KG1 (cell line): Measurements from ENCODE around the gene ARID5B.

ENCODE experiments used
- DNase-seq: peaks from one replicate; lab custom pipeline; 2025; lab: John Stamatoyannopoulos, UW

Gene ARID5B

GRCh38 chr10:62103857-62104256, 202.4 kb downstream of the ARID5B start:
- DNase-seq, result no peak

- DNase-seq, result no peak
These were observed 205.5 kb downstream of the ARID5B start for GRCh38 chr10:62106929-62107519.

DNA sequence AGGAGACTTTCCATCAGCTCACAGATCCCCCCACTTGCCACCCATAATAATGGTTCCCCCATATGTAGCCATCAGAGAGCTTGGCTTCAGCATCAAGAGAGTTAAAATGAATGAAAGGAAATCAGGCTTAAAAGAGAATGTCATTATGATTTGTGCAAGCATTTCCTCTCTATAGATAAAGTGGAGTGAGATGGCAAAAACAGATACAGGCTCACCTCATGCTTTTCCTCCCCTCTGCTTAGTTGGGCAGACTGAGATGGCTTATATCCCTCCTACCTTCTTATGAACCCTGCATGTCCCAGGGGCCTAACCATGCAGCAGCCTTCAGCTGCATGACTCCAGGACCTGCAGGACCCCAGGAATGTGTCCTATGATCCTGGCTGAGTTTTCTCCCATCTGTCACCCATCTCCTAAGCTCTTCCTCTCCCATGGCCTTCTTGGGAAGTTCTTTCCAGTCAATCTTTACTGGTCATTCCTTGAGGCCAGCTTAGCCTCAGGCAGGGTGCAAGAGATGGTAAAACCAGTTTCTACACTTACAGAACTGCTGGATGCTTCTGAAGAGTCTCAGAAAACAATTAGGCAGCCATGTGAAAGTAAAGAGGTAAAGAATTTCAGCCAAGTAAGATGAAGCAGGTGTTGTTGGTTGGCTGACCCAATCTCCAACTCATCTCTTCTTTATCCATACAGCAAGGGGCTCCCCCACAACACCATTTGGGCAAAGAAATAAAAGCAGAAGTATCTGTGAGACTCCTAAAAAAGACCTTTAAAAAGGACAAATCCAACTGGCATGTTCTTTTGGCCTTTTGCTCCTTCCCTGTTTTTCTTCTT, 207.5 kb downstream of the ARID5B start:
- peak; percentile 51 for DNase-seq

DNA sequence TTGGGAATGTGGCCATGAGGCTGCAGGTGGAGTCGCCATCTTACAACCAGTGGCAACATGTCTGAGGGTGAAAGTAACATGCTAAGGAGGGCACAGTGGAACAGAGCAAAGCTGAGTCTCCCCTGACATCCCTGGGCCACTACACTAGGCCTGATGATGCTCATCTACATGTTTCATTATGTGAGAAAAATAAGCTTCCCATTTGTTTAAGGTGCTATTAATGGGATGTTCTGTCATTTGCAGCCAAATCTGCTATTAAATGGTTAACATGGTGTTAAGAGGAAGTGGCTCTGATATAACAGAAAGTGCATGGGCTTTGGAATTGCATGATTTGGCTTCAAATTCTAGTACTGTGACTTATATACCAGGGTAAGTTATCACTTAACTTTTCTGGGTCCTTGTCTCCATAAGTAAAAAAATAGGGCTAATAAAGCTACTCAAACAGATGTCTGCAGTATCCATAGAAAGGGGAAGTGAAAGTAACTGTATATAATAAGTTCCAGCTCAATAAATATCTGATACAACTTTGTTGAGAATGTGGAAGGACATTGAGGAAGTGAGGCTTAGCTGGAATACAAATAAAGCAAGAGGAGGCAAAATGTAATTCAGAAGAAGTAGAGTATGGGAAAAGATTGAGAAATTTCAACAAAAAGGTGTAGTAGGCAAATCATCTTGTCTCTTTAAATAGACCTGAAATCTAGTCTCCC, 208.2 kb downstream of the ARID5B start:
- DNase-seq, result peak; percentile 49

DNA sequence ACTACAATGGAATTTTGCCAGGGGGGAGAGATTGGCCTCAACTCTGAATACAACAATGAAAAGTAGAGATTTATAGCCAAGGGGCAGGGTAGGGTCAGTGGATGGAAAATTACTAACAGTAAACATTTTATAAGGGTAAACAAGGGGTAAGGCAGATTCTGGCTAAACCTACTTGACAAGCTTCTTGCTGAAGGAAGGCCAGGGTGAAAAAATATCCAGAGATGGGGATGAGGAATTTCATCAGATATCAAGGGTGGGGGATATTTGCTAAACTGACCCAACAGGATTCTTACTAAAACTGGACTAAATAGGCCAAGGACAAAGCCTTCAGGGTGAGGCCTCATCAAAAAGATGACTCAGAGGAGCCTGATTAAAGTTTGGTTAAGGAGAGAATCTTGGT, 210.8 kb downstream of the ARID5B start:
- DNase-seq, result no peak

DNA sequence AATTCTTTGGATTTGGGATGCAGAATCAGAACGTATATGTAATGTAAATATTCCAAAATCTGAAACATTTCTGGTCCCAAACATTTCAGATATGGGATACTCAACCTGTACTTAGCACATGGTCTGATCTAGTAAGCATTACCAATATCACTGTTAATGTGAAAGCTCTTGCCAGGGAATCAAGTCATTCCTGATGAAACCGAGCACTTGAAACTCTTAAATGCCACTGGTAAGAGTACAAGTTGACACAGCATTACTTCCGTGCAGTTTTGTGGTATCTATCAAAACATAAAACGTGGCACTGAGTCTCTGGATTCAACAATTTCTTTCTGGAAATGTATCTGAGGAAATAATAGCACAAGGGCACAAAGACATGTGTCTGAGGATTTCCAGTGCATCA, 211.5 kb downstream of the ARID5B start:
- DNase-seq, result no peak

DNA sequence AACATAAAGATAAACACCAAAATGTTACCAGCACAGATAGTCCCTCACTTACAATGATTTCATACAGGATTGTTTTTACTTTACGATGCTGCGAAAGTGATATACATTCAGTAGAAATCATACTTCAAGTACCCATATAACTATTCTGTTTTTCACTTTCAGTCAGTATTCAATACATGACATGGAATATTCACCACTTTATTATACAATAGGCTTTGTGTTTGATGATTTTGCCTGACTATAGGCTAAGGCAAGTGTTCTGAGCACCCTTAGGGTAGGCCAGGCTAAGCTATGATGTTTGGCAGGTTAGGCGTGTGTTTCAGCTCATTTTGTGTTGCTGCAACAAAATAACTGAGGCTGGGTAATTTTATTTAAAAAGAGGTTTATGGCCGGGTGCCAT, 212.2 kb downstream of the ARID5B start:
- DNase-seq, result no peak

DNA sequence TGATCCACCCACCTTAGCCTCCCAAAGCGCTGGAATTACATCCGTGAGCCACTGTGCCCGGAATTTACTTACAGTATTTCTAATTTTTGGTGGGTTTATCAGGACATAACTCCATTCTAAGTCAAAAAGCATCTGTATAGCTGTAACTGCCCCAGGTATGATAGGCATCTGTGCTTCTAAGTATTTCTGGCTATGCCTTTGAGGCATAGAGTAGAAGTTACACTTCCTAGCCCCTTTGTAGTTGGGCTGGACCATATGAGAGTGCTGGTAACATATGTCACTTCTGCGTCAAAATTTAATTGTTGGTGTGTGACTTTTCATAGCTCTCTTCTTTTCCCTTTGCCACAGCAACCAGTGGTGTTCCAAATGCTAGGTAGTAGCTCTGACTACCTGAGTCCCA, 213.8 kb downstream of the ARID5B start:
- DNase-seq, result no peak

- DNase-seq, result no peak
These were observed 214.3 kb downstream of the ARID5B start for GRCh38 chr10:62115842-62116241.

GRCh38 chr10:62116896-62117295, 215.4 kb downstream of the ARID5B start:
- no peak for DNase-seq

DNA sequence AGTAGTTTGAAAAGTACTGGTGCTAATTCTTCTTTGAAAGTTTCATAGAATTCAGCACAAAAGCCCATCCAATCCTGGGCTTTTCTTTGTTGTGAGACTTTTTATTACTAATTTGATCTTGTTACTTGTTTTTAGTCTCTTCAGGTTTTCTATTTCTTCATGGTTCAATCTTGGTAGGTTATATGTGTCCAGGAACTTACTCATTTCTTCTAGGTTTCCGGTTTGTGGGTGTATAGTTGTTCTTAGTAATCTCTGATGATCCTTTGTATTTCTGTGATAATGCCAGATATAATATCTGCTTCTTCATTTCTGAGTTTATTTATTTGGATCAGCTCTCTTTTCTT, 219.7 kb downstream of the ARID5B start:
- DNase-seq, result no peak

GRCh38 chr10:62127975-62128374, 226.5 kb downstream of the ARID5B start:
- no peak for DNase-seq

DNA sequence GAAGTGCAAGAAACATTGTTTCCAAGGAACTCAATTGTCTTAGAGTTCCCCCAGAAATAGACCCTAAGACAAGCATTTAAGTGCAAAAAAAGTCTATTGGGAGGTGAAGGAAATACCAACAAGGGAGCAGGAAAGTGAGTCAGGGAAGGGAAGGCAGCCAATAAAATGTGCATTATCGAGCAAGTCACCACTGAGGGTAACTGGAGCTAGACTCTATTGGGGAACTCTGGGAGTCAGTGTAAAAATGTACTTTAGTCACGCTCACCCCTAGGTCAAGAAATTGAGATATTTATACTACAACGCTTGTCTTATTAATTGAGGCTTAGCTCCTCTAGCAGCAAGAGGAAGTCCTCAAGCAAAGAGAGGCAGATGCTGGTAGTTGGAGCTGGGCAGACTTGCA, 229.4 kb downstream of the ARID5B start:
- no peak for DNase-seq

- no peak for DNase-seq
These were observed 230.2 kb downstream of the ARID5B start for GRCh38 chr10:62131724-62132123.

DNA sequence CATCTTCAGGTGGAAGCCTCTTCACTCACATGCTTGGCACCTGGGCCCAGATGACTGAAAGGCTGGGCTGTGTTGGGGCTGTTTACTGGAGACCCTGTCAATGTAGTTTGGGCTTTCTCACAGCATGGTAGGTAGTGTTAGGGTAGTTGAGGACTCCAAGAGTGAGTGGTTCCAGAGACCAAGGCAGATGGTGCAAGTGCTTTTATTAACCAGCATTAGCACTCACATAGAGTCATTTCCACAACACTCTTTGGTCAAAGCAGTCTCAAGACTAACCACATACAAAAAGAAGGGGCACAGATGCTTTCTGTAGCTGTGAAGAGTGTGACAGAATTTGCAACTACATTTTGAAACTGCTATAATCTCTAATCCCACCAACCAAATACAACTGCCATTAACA, 232.1 kb downstream of the ARID5B start:
- no peak for DNase-seq

DNA sequence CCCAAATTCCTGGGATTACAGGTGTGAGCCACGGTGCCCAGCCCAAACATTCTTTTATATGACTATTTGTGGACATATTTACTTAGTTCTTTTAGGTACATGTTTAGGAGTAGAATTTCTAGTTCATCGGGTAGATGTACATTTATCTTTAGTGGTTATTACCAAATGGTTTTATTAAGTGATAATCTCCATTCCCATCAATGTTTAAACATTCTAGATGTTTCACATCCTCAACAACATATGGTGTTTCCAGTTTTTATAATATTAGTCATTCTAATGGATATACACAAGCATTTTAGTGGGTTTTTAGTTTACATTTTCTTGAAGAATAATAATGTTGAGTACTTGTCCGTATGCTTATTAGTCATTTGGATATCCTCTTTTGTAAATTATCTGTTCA, 235.4 kb downstream of the ARID5B start:
- DNase-seq, result no peak
